GM06990 (cell line): ENCODE results near the gene MEFV.

Experiments
- DNase-seq: peaks from one replicate; pipeline ENCODE4 v3.0.0-alpha.2; 2011; ENCODE audit not compliant: insufficient read length; ENCODE audit errors: extremely low read depth
- H3K27me3 ChIP-seq: replicated peaks from 2 replicates; pipeline ENCODE4 v1.6.0; 2011; ENCODE audit warnings: low read length; ENCODE audit not compliant: control insufficient read depth, insufficient read depth
- H3K36me3 ChIP-seq: 2 replicates; pipeline ENCODE4 v1.5.1; 2011; ENCODE audit warnings: low read length; ENCODE audit not compliant: control insufficient read depth, insufficient read depth
- H3K4me3 ChIP-seq: replicated peaks from 2 replicates; pipeline ENCODE4 v1.5.1; 2011; ENCODE audit warnings: low read depth, mild to moderate bottlenecking, control low read depth, low read length
- TF ChIP-seq, protein P1 (sequence below): IDR thresholded peaks from 2 replicates; pipeline ENCODE4 v1.5.1; 2011; ENCODE audit warnings: low read length, control low read depth, mild to moderate bottlenecking, inconsistent platforms; ENCODE audit not compliant: insufficient read depth, poor library complexity, severe bottlenecking

MEFV gene

DNA sequence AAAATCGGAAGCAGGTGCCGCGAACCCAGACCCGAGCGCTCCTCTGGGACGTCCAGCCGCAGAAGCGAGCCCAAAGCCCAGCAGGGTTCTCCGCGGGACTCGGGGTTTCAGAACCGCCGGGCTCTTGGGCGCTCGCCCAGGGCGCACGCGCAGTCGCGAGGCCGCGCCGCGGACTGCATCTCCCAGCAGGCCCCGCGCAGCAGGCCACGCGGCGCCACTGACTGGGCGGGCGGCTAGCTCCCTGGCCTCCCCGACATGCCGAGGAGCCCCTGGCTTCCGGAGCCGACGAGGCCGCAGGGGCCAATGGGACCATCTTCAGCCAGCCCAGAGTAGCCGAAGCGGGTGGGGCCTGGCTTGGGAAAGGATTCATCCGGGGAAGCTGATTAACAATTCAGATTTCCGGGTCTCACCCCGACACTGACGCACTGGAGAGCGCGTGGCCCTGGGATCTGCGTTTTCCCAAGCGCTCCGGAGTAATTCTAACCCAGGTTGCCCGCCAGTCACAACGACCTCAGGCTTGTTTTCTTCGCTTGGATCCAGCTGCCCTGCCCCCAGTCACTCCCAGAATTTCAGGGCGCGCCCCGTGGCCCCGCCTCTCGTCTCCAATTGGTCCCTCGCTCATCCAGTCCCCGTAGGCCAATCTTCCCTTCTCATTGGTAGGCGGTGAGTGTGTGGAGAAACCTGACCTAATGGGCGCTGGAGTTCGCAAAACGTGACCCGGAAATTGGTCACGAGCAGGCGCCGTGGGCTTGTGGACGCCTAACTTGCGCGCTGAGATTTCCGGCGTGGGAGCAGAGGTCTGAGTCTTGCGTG lies 26.5 kb upstream of the MEFV start, which contains the start of gene ZNF263:
Gene ZNF263 (plus strand): TSS at position 762 of the 813 bp plus-strand sequence. CDS start 328 bp downstream, outside the sequence.
- peak within 1 kb of the TSS; percentile 86 for H3K4me3 ChIP-seq
- peak; percentile 98 for DNase-seq
- TF ChIP-seq, protein P1, sequence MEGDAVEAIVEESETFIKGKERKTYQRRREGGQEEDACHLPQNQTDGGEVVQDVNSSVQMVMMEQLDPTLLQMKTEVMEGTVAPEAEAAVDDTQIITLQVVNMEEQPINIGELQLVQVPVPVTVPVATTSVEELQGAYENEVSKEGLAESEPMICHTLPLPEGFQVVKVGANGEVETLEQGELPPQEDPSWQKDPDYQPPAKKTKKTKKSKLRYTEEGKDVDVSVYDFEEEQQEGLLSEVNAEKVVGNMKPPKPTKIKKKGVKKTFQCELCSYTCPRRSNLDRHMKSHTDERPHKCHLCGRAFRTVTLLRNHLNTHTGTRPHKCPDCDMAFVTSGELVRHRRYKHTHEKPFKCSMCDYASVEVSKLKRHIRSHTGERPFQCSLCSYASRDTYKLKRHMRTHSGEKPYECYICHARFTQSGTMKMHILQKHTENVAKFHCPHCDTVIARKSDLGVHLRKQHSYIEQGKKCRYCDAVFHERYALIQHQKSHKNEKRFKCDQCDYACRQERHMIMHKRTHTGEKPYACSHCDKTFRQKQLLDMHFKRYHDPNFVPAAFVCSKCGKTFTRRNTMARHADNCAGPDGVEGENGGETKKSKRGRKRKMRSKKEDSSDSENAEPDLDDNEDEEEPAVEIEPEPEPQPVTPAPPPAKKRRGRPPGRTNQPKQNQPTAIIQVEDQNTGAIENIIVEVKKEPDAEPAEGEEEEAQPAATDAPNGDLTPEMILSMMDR = no peak

DNA sequence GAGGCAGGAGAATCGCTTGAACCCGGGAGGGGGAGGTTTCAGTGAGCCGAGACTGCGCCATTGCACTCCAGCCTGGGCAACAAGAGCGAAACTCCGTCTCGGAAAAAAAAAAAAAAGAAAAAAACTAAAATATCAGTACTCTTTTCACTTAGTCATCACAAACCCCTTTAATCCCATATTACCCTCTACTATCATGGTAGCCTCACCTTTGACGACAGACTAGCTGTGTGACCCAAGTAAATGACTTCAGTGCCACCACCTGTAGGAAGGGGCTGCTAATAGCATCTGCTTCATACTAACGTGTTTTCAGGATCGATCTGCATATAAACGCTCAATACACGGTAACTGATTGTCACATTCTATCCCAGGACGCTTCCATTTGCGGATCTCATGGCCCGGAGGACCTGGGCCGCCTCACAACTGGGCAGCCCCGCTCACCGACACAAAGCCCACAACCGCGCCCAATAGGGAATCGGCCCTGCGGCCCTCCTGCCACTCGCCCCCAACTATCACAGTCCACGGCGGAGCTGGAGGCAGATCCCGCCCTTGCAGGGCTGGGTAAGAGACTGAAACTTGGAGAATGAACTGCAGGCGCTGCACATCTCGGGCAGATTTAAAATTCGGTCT lies 25.8 kb upstream of the MEFV start:
- TF ChIP-seq, protein P1 = no peak
- no peak for DNase-seq
- Histone ChIP-seq H3K27me3 (no peaks in the 10 kb centered on the region), H3K4me3 (peak overlapping the region; percentile 86), H3K36me3 (peaks cover 15% of the 10 kb centered on the region)

More for the DNA sequence above, 26.5 kb upstream of the MEFV start, which contains the start of gene ZNF263:
- Histone ChIP-seq H3K27me3 (no peaks in the 10 kb centered on the region), H3K36me3 (peaks cover 15% of the 10 kb centered on the region)

DNA sequence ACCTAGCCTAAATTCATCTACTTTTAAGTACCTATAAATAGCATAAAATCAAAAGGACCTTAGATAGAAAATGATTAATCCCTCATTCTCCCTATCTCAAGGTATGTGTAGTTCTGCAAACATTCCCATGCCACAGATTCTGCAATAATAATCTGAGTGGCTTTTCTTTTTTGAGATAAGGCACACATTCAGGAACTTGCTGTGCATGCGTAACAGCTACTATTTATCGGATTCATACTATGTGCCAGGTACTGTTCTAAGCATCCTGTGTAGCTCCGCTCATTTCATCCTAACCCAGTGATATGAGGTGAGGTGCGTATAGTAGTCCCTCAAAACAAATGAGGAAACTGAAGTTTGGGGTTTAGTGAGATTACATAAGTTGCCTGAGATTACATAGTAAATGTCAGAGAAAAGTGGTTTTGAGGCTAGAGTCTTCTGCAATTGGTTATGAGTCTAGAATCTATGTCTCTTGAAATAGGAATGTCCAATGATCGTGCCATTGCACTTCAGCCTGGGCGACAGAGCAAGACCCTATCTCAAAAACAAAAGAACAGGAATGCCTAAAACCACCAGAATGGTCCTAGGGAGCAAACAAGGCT lies 24.9 kb upstream of the MEFV start:
- TF ChIP-seq, protein P1 = no peak
- Histone ChIP-seq H3K27me3 (no peaks in the 10 kb centered on the region), H3K36me3 (peaks cover 12% of the 10 kb centered on the region), H3K4me3 (no peak overlapping the region)
- no peak for DNase-seq

DNA sequence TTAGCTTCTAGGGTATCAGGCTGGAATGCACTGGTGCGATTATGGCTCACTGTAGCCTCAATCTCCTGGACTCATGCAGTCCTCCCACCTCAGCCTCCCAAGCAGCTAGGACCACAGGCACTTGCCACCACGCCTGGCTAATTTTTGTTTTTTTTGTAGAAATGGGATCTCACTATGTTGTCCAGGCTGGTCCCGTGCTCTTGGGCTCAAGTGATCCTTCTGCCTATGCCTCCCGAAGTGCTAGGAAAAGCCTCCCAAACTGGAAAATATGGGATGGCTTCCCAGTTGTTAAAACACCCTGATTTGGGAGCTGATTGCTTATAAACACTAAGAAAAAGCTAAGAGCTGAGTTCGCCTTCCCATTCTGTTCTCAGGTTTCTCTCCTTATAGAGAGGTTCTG lies 20.2 kb upstream of the MEFV start:
- Histone ChIP-seq H3K27me3 (no peaks in the 10 kb centered on the region), H3K4me3 (no peak overlapping the region), H3K36me3 (no peaks in the 10 kb centered on the region)
- no peak for DNase-seq
- TF ChIP-seq, protein P1 = no peak

DNA sequence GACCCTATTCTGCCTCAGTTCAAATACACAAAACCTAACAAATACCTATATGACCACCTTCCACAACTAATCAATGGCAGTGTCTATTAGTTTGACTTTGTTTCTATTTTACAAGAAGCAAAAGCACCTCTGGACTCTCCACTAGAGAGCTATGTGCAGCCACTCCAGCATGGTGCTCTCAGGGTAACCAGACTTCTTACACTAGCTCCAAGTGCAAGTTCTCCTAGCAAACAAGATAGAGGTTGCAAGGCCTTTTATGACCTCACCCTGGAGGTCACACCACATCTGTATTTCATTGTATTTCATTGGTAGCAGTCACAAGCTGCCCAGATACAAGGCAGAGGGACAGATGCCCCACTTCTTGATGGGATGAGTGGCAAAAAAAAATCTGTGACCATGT lies 18.5 kb upstream of the MEFV start:
- Histone ChIP-seq H3K36me3 (no peaks in the 10 kb centered on the region), H3K4me3 (no peak overlapping the region), H3K27me3 (no peaks in the 10 kb centered on the region)
- TF ChIP-seq, protein P1 = no peak
- DNase-seq = no peak
